HEK293 (cell line): Measurements from ENCODE around the gene PTPRG.

ENCODE experiments used
- CTCF ChIA-PET: fragments of 350-600 bp; formaldehyde crosslinking; extraction: SDS; loops from one replicate; lab custom pipeline; 2021; ENCODE audit warnings: antibody characterized with exemption; lab: Yijun Ruan, JAX
- POLR2A ChIA-PET: fragments of 300-600 bp; formaldehyde crosslinking; extraction: SDS; loops from one replicate; lab custom pipeline; 2020; ENCODE audit warnings: antibody characterized with exemption, inconsistent platforms; lab: Yijun Ruan, JAX
- H3K27ac ChIP-seq: fragments of 200-500 bp; sonication (Bioruptor generic); 2 replicates; pipeline ENCODE4 v1.5.1; 2014; ENCODE audit warnings: low read depth, low read length, control low read depth, inconsistent platforms; ENCODE audit errors: extremely low read depth
- H3K36me3 ChIP-seq, 2 experiments: fragments of 200-500 bp in 1 of 2; sonication (Bioruptor generic) in 1 of 2; 1 replicate in 1 of 2; 2 replicates in 1 of 2; pipeline ENCODE4 v1.5.1; 2014 to 2017; ENCODE audit warnings: inconsistent platforms in 2 of 2, low read length in 2 of 2; ENCODE audit not compliant: control insufficient read depth in 2 of 2, insufficient read depth in 1 of 2
- H3K4me1 ChIP-seq: fragments of 200-500 bp; sonication (Bioruptor generic); 2 replicates; pipeline ENCODE4 v1.5.1; 2014; ENCODE audit warnings: mild to moderate bottlenecking, low read length, inconsistent platforms; ENCODE audit not compliant: control insufficient read depth, insufficient read depth
- H3K4me3 ChIP-seq: 2 replicates; pipeline ENCODE4 v1.5.1; 2011; ENCODE audit warnings: low read depth, mild to moderate bottlenecking, control low read depth, low read length, moderate library complexity
- H3K9me3 ChIP-seq: fragments of 200-500 bp; sonication (Bioruptor generic); 2 replicates; pipeline ENCODE4 v1.5.1; 2014; ENCODE audit warnings: low read depth, low read length, inconsistent platforms; ENCODE audit not compliant: control insufficient read depth, insufficient read depth
- GLIS2 ChIP-seq: fragments of 450-650 bp; formaldehyde crosslinking; IDR thresholded peaks from 2 replicates; pipeline ENCODE4 v1.5.1; 2016; ENCODE audit warnings: missing biosample characterization, missing genetic modification characterization
- MYNN ChIP-seq: fragments of 450-650 bp; formaldehyde crosslinking; IDR thresholded peaks from 2 replicates; pipeline ENCODE4 v1.5.1; 2016; ENCODE audit warnings: missing biosample characterization, missing genetic modification characterization, borderline replicate concordance
- PRDM4 ChIP-seq: fragments of 450-650 bp; formaldehyde crosslinking; IDR thresholded peaks from 2 replicates; pipeline ENCODE4 v1.5.1; 2017; ENCODE audit warnings: missing biosample characterization, missing genetic modification characterization
- SCRT2 ChIP-seq: fragments of 450-650 bp; formaldehyde crosslinking; IDR thresholded peaks from 2 replicates; pipeline ENCODE4 v1.5.1; 2016; ENCODE audit warnings: missing biosample characterization, missing genetic modification characterization
- SP2 ChIP-seq: fragments of 450-650 bp; formaldehyde crosslinking; IDR thresholded peaks from 2 replicates; pipeline ENCODE4 v1.5.1; 2016; ENCODE audit warnings: missing biosample characterization, missing genetic modification characterization
- SP7 ChIP-seq: fragments of 450-650 bp; formaldehyde crosslinking; IDR thresholded peaks from 2 replicates; pipeline ENCODE4 v1.5.1; 2016; ENCODE audit warnings: missing biosample characterization, missing genetic modification characterization
- ZBTB10 ChIP-seq: fragments of 450-650 bp; formaldehyde crosslinking; IDR thresholded peaks from 2 replicates; pipeline ENCODE4 v1.5.1; 2016; ENCODE audit warnings: missing biosample characterization, missing genetic modification characterization
- ZNF132 ChIP-seq: fragments of 450-650 bp; formaldehyde crosslinking; IDR thresholded peaks from 2 replicates; pipeline ENCODE4 v1.5.1; 2017; ENCODE audit warnings: missing biosample characterization, missing genetic modification characterization, borderline replicate concordance
- ZNF266 ChIP-seq: fragments of 450-650 bp; formaldehyde crosslinking; IDR thresholded peaks from 2 replicates; pipeline ENCODE4 v1.5.1; 2016; ENCODE audit warnings: missing biosample characterization, missing genetic modification characterization, low read depth
- ZNF341 ChIP-seq: fragments of 450-650 bp; formaldehyde crosslinking; IDR thresholded peaks from 2 replicates; pipeline ENCODE4; 2016; ENCODE audit warnings: low read depth, missing biosample characterization, missing genetic modification characterization
- ZNF501 ChIP-seq: fragments of 450-650 bp; formaldehyde crosslinking; IDR thresholded peaks from 2 replicates; pipeline ENCODE4 v1.5.1; 2016; ENCODE audit warnings: missing biosample characterization, missing genetic modification characterization
- ZNF544 ChIP-seq: fragments of 450-650 bp; formaldehyde crosslinking; IDR thresholded peaks from 2 replicates; pipeline ENCODE4 v1.5.0; 2017; ENCODE audit warnings: missing biosample characterization, missing genetic modification characterization
- ZNF600 ChIP-seq: fragments of 450-650 bp; formaldehyde crosslinking; IDR thresholded peaks from 2 replicates; pipeline ENCODE4 v1.5.1; 2016; ENCODE audit warnings: missing biosample characterization, missing genetic modification characterization
- ZNF704 ChIP-seq: fragments of 450-650 bp; formaldehyde crosslinking; IDR thresholded peaks from 2 replicates; pipeline ENCODE4 v1.5.1; 2016; ENCODE audit warnings: missing biosample characterization, missing genetic modification characterization
- ZNF792 ChIP-seq: fragments of 450-650 bp; formaldehyde crosslinking; IDR thresholded peaks from 2 replicates; pipeline ENCODE4 v1.5.1; 2016; ENCODE audit warnings: missing biosample characterization, missing genetic modification characterization
- TF ChIP-seq, protein P1 (sequence below): fragments of 450-650 bp; formaldehyde crosslinking; IDR thresholded peaks from 2 replicates; pipeline ENCODE4 v1.5.1; 2017; ENCODE audit warnings: missing biosample characterization, missing genetic modification characterization

The PTPRG gene

DNA sequence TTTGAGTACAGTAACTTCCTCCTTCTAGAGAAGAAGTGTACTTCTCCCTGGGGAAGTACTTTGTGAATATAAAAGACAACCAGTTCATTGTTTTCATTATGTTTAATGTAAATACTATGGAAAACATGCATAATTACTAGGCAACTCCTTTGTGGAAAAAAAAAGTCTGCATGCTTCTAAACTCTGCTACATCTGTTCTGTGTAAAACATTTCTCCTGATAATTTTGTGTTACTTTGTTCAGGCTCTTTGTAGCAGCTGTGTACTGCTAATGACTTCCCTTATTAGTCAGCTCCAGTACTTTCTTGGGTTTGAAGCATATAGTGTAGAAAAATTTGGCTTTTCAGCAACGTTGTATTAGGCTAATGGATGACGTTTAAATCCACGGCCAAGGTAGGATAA, 700.4 kb downstream of the PTPRG start:
- ChIA-PET CTCF (no interaction called here), POLR2A (no interaction called here)
- H3K4me1 ChIP-seq = no peaks in the 10 kb centered on the region; the same call in 1 of the 2 replicates
- TF ChIP-seq ZNF132 (tag by site-specific recombination) = no peak
- TF ChIP-seq ZBTB10 (tag by site-specific recombination) = no peak
- no peak for TF ChIP-seq ZNF792 (tag by site-specific recombination)
- no peak for TF ChIP-seq ZNF501 (tag by site-specific recombination)
- no peak for TF ChIP-seq ZNF600 (tag by site-specific recombination)
- TF ChIP-seq, protein P1, sequence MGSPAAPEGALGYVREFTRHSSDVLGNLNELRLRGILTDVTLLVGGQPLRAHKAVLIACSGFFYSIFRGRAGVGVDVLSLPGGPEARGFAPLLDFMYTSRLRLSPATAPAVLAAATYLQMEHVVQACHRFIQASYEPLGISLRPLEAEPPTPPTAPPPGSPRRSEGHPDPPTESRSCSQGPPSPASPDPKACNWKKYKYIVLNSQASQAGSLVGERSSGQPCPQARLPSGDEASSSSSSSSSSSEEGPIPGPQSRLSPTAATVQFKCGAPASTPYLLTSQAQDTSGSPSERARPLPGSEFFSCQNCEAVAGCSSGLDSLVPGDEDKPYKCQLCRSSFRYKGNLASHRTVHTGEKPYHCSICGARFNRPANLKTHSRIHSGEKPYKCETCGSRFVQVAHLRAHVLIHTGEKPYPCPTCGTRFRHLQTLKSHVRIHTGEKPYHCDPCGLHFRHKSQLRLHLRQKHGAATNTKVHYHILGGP (tag by site-specific recombination) = no peak
- TF ChIP-seq GLIS2 (tag by site-specific recombination) = no peak
- H3K36me3 ChIP-seq = peaks cover 0 to 11% of the 10 kb centered on the region in 2 experiments; a peak in 2 of 3 replicates
- no peak overlapping the region for H3K4me3 ChIP-seq
- no peak overlapping the region for H3K27ac ChIP-seq
- no peaks in the 10 kb centered on the region for H3K9me3 ChIP-seq

- Histone ChIP-seq H3K9me3 (no peaks in the 10 kb centered on the region), H3K4me1 (no peaks in the 10 kb centered on the region; the same call in 1 of the 2 replicates), H3K27ac (no peak overlapping the region), H3K4me3 (no peak overlapping the region), H3K36me3 (peaks cover 0 to 24% of the 10 kb centered on the region in 2 experiments; a peak in 2 of 3 replicates)
- ChIA-PET CTCF (no interaction called here), POLR2A (no interaction called here)
- TF ChIP-seq ZNF544 (tag by site-specific recombination) (no peak), MYNN (tag by site-specific recombination) (no peak), SP7 (tag by site-specific recombination) (no peak), ZNF266 (no peak), SCRT2 (tag by site-specific recombination) (no peak), PRDM4 (tag by site-specific recombination) (no peak), ZNF341 (no peak), ZNF704 (tag by site-specific recombination) (no peak), SP2 (tag by site-specific recombination) (no peak)
- TF ChIP-seq, all 188 proteins: peak for 0
These were observed 704.2 kb downstream of the PTPRG start for GRCh38 chr3:62265528-62265927.
